ENCODE results near the gene KLF1. TPM values are rescaled to one million over a fixed set of nuclear protein-coding genes. Genes with fewer than 3 reads are reported as not detected.
"Not testable (repeated sequence)": the region's sequence is repeated elsewhere in the genome, so short reads cannot be mapped to it uniquely, and the experiment has no call there.

Gene KLF1
- total RNA-seq, 1 donor from 2014 or later, result not detected

DNA sequence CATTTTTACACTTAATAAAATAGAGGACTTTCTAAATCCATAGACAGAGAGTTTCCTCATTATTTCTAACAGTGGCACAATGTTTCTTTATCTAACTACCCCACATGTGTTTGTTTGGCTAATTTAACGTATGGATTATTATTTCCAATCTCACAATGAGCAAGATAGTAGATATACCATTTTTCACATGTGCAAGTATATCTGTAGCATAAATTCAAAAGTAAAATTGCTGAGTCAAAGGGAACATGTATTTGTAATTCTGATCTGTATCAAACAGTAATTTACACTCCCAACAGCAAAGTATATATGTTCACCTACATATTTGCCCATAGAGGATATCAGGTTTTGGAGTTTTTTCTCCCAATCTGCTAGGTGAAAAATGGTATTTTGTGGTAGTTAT lies 30.3 kb downstream of the KLF1 start:
- no peak overlapping the region for H3K9ac ChIP-seq (ENCODE audit: low read length)
- TF ChIP-seq, protein P1, sequence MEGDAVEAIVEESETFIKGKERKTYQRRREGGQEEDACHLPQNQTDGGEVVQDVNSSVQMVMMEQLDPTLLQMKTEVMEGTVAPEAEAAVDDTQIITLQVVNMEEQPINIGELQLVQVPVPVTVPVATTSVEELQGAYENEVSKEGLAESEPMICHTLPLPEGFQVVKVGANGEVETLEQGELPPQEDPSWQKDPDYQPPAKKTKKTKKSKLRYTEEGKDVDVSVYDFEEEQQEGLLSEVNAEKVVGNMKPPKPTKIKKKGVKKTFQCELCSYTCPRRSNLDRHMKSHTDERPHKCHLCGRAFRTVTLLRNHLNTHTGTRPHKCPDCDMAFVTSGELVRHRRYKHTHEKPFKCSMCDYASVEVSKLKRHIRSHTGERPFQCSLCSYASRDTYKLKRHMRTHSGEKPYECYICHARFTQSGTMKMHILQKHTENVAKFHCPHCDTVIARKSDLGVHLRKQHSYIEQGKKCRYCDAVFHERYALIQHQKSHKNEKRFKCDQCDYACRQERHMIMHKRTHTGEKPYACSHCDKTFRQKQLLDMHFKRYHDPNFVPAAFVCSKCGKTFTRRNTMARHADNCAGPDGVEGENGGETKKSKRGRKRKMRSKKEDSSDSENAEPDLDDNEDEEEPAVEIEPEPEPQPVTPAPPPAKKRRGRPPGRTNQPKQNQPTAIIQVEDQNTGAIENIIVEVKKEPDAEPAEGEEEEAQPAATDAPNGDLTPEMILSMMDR (IDR thresholded peaks at IDR 0.05; ENCODE audit: insufficient read depth, low read depth, low read length), result no peak
- TF ChIP-seq EZH2 (IDR thresholded peaks at IDR 0.05; ENCODE audit: insufficient read depth, low read length), result no peak
- H2AFZ ChIP-seq (ENCODE audit: low read depth, low read length), result no peak overlapping the region
- H3K9me3 Mint-ChIP-seq (ENCODE audit: unreplicated experiment), result no peaks in the 10 kb centered on the region
- H3K4me1 Mint-ChIP-seq (ENCODE audit: low read depth, unreplicated experiment), result no peaks in the 10 kb centered on the region
- H3K79me2 ChIP-seq (ENCODE audit: insufficient read depth, low read length), result no peaks in the 10 kb centered on the region
- H3K27me3 Mint-ChIP-seq (ENCODE audit: low read depth, unreplicated experiment), result no peaks in the 10 kb centered on the region
- no peak overlapping the region for H3K4me3 ChIP-seq (ENCODE audit: insufficient read depth, low read depth, low read length)
- DNase-seq (ENCODE audit: low read depth) (no peak), FAIRE-seq (no peak)
- H3K27me3 ChIP-seq (ENCODE audit: insufficient read depth, low read length), result no peaks in the 10 kb centered on the region
- H3K27ac Mint-ChIP-seq (ENCODE audit: unreplicated experiment), result no peak overlapping the region
- H3K4me2 ChIP-seq (ENCODE audit: low read length), result no peak overlapping the region
- H3K9me3 ChIP-seq (ENCODE audit: insufficient read depth, low read depth, low read length), result no peaks in the 10 kb centered on the region
- no peak overlapping the region for H3K27ac ChIP-seq (ENCODE audit: low read depth, low read length)
- H4K20me1 ChIP-seq (ENCODE audit: insufficient read depth, low read length), result no peaks in the 10 kb centered on the region
- no peak overlapping the region for H3K4me3 Mint-ChIP-seq (ENCODE audit: unreplicated experiment)
- H3K36me3 ChIP-seq (ENCODE audit: insufficient read depth, low read length), result no peaks in the 10 kb centered on the region
- no peaks in the 10 kb centered on the region for H3K4me1 ChIP-seq (ENCODE audit: insufficient read depth, low read length)
- peaks cover 4% of the 10 kb centered on the region for H3K36me3 Mint-ChIP-seq (ENCODE audit: low read depth, unreplicated experiment)

DNA sequence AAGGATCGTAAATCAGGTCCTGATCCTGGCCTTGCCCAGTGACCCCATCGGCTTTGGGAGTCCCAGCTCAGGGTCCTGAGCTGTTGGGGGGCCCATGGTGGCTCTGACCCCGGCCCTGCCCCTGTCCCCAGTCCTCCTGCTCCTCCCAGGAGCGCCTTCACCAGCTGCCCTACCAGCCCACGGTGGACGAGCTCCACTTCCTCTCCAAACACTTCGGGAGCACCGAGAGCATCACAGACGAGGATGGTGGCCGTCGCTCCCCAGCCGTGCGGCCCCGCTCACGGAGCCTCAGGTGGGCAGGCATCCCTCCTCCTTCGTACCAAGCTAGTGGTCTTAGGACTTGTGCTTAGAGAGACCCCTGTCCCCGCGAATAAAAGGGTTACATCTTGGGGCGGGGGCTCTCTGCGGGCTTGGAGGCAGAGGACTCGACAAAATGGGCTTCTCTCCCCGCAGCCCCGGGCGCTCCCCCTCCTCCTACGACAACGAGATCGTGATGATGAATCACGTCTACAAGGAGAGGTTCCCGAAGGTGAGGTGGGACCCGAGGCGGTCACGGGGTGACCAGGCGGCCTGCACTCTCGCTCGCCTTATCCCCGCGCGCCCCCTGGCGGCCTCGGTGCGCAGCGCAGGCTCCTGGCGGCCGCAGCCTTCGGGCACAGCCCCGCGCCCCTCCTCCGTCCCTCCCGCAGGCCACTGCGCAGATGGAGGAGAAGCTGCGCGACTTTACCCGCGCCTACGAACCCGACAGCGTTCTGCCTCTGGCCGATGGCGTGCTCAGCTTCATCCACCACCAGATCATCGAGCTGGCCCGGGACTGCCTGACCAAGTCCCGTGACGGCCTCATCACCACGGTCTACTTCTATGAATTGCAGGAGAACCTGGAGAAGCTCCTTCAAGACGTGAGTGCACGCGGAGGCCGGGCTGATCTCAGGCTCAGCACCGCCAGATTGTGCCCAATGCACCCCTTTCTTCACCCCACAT lies 39.6 kb downstream of the KLF1 start:
- peaks cover 8% of the 10 kb centered on the region for H3K4me1 ChIP-seq (ENCODE audit: insufficient read depth, low read length)
- H3K27me3 ChIP-seq (ENCODE audit: insufficient read depth, low read length), result peaks cover 4% of the 10 kb centered on the region
- FAIRE-seq (no peak), DNase-seq (ENCODE audit: low read depth) (peak; percentile 48)
- Mint-ChIP-seq H3K9me3 (ENCODE audit: unreplicated experiment) (no peaks in the 10 kb centered on the region), H3K27ac (ENCODE audit: unreplicated experiment) (no peak overlapping the region), H3K36me3 (ENCODE audit: low read depth, unreplicated experiment) (no peaks in the 10 kb centered on the region), H3K4me3 (ENCODE audit: unreplicated experiment) (no peak overlapping the region), H3K4me1 (ENCODE audit: low read depth, unreplicated experiment) (no peaks in the 10 kb centered on the region), H3K27me3 (ENCODE audit: low read depth, unreplicated experiment) (no peaks in the 10 kb centered on the region)
- H3K4me2 ChIP-seq (ENCODE audit: low read length), result peak overlapping the region; percentile 81
- TF ChIP-seq EZH2 (IDR thresholded peaks at IDR 0.05; ENCODE audit: insufficient read depth, low read length), result no peak
- TF ChIP-seq, protein P1 (IDR thresholded peaks at IDR 0.05; ENCODE audit: insufficient read depth, low read depth, low read length), result peak; percentile 76
- no peak overlapping the region for H3K9ac ChIP-seq (ENCODE audit: low read length)
- H2AFZ ChIP-seq (ENCODE audit: low read depth, low read length), result peak overlapping the region; percentile 92
- no peaks in the 10 kb centered on the region for H3K9me3 ChIP-seq (ENCODE audit: insufficient read depth, low read depth, low read length)
- no peak overlapping the region for H3K27ac ChIP-seq (ENCODE audit: low read depth, low read length)
- H3K4me3 ChIP-seq (ENCODE audit: insufficient read depth, low read depth, low read length), result peak overlapping the region; percentile 13
- H3K79me2 ChIP-seq (ENCODE audit: insufficient read depth, low read length), result no peaks in the 10 kb centered on the region
- H4K20me1 ChIP-seq (ENCODE audit: insufficient read depth, low read length), result no peaks in the 10 kb centered on the region
- H3K36me3 ChIP-seq (ENCODE audit: insufficient read depth, low read length), result no peaks in the 10 kb centered on the region

DNA sequence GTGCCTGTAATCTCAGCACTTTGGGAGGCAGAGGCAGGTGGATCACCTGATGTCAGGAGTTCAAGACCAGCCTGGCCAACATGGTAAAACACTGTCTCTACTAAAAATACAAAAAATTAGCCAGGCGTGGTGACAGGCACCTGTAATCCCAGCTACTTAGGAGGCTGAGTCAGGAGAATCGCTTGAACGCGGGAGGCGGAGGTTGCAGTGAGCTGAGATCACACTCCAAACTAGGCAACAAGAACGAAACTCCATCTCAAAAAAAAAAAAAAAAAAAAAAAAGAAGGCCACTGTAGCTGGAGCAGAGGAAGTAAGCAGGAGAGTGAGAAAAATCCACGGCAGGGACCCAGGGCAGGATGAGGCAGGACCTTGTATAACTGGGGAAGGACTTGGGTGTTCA lies 40.4 kb downstream of the KLF1 start:
- H3K36me3 Mint-ChIP-seq (ENCODE audit: low read depth, unreplicated experiment); H3K9me3 ChIP-seq (ENCODE audit: insufficient read depth, low read depth, low read length); H3K36me3 ChIP-seq (ENCODE audit: insufficient read depth, low read length); H3K4me1 Mint-ChIP-seq (ENCODE audit: low read depth, unreplicated experiment); H3K4me3 Mint-ChIP-seq (ENCODE audit: unreplicated experiment); H3K4me1 ChIP-seq (ENCODE audit: insufficient read depth, low read length); DNase-seq (ENCODE audit: low read depth); H3K27me3 Mint-ChIP-seq (ENCODE audit: low read depth, unreplicated experiment); H3K4me2 ChIP-seq (ENCODE audit: low read length); H3K27ac Mint-ChIP-seq (ENCODE audit: unreplicated experiment); H3K79me2 ChIP-seq (ENCODE audit: insufficient read depth, low read length); H2AFZ ChIP-seq (ENCODE audit: low read depth, low read length); H3K27me3 ChIP-seq (ENCODE audit: insufficient read depth, low read length); H3K4me3 ChIP-seq (ENCODE audit: insufficient read depth, low read depth, low read length); H3K9me3 Mint-ChIP-seq (ENCODE audit: unreplicated experiment); H3K9ac ChIP-seq (ENCODE audit: low read length); H4K20me1 ChIP-seq (ENCODE audit: insufficient read depth, low read length); H3K27ac ChIP-seq (ENCODE audit: low read depth, low read length); FAIRE-seq: not testable (repeated sequence)
